HG03159 (cell line): ENCODE measurements around the gene PLAAT5.

ENCODE experiments used
- ATAC-seq: cut with Tn5 transposase; IDR thresholded peaks from one replicate; pipeline ENCODE4 v1.9.1; 2021; ENCODE audit warnings: mild to moderate bottlenecking, moderate library complexity; ENCODE audit not compliant: unreplicated experiment

Gene PLAAT5

GRCh38 chr11:63516109-63516508 lies 25.1 kb upstream of the PLAAT5 start:
- ATAC-seq: no peak

GRCh38 chr11:63512816-63513215 lies 21.8 kb upstream of the PLAAT5 start:
- ATAC-seq: no peak

- no peak for ATAC-seq
These were observed 20.2 kb upstream of the PLAAT5 start for GRCh38 chr11:63511048-63511748.

- ATAC-seq: no peak
These were observed 19.5 kb upstream of the PLAAT5 start for GRCh38 chr11:63510360-63511047.

- no peak for ATAC-seq
These were observed 17.8 kb upstream of the PLAAT5 start for GRCh38 chr11:63508745-63509144.

- ATAC-seq: no peak
These were observed 17.0 kb upstream of the PLAAT5 start for GRCh38 chr11:63508009-63508408.

GRCh38 chr11:63507511-63507910 lies 16.5 kb upstream of the PLAAT5 start:
- ATAC-seq: no peak

GRCh38 chr11:63506876-63507275 lies 15.9 kb upstream of the PLAAT5 start:
- no peak for ATAC-seq

- no peak for ATAC-seq
These were observed 15.0 kb upstream of the PLAAT5 start, which contains the start of gene LGALS12 for GRCh38 chr11:63505857-63506528. TSS of gene LGALS12 (plus strand) at chr11:63506084. CDS start at chr11:63506459, 375 bp downstream.

- ATAC-seq: no peak
These were observed 14.1 kb upstream of the PLAAT5 start for GRCh38 chr11:63504933-63505586.

- no peak for ATAC-seq
These were observed 13.1 kb upstream of the PLAAT5 start for GRCh38 chr11:63504054-63504453.

GRCh38 chr11:63503492-63503891 lies 12.5 kb upstream of the PLAAT5 start:
- ATAC-seq: no peak

- no peak for ATAC-seq
These were observed 11.4 kb upstream of the PLAAT5 start for GRCh38 chr11:63502252-63502820.

GRCh38 chr11:63501236-63501635 lies 10.3 kb upstream of the PLAAT5 start:
- no peak for ATAC-seq

GRCh38 chr11:63499874-63500273 lies 8.9 kb upstream of the PLAAT5 start:
- ATAC-seq: no peak

GRCh38 chr11:63494975-63495374 lies 4.0 kb upstream of the PLAAT5 start:
- no peak for ATAC-seq

- no peak for ATAC-seq
These were observed 2.2 kb upstream of the PLAAT5 start for GRCh38 chr11:63493127-63493526.

- no peak for ATAC-seq
These were observed 1.5 kb upstream of the PLAAT5 start for GRCh38 chr11:63492441-63492840.

- no peak for ATAC-seq
These were observed 837 bp upstream of the PLAAT5 start for GRCh38 chr11:63491636-63492372.

- no peak for ATAC-seq
These were observed 247 bp upstream of the PLAAT5 start for GRCh38 chr11:63491240-63491587.
